Peyer's patch (tissue), 4 donors: Measurements from ENCODE around the gene PIK3C2G. TPM values are rescaled to one million over a fixed set of nuclear protein-coding genes. Genes with fewer than 3 reads are reported as not detected.

ENCODE experiments used
- DNase-seq, 3 donors: peaks; one replicate each; pipeline ENCODE4 v3.0.0-alpha.2; 2017 to 2019
- H3K27ac ChIP-seq, 4 donors: fragments of 200-600 bp; sonication (generic); one replicate each; pipeline ENCODE4 v1.5.1; 2016 to 2019
- H3K27me3 ChIP-seq, 2 donors: fragments of 200-600 bp; sonication (generic); one replicate each; pipeline ENCODE4 v1.5.1; 2019
- H3K36me3 ChIP-seq, 3 donors: fragments of 200-600 bp; sonication (generic); one replicate each; pipeline ENCODE4 v1.5.1; 2016 to 2019
- H3K4me1 ChIP-seq, 4 donors: fragments of 200-600 bp; sonication (generic); one replicate each; pipeline ENCODE4 v1.5.1; 2016 to 2019
- H3K4me3 ChIP-seq, 4 donors: fragments of 200-600 bp; sonication (generic); 1 replicate in 3 of 4; 2 replicates in 1 of 4; pipeline ENCODE4 v1.5.1; 2016 to 2019; ENCODE audit warnings: mild to moderate bottlenecking in 1 of 4
- H3K9me3 ChIP-seq, 4 donors: fragments of 200-600 bp; sonication (generic); one replicate each; pipeline ENCODE4 v1.5.1; 2016 to 2019; ENCODE audit warnings: mild to moderate bottlenecking in 1 of 4
- POLR2A ChIP-seq, 2 donors: fragments of 450-650 bp; IDR thresholded peaks; one replicate each; pipeline ENCODE4 v1.5.1; 2017; ENCODE audit warnings: antibody characterized with exemption in 2 of 2, mild to moderate bottlenecking in 2 of 2, moderate library complexity in 2 of 2
- total RNA-seq, 4 donors: library from RNA; depleted of rRNA; stranded (reverse); fragments of >200 nt; gene quantifications; one replicate each; pipeline ENCODE4 v1.1.0, GENCODE V29; 2016
- TF ChIP-seq, protein P1 (sequence below), 6 experiments: fragments of 450-650 bp in 4 of 6; fragments of 200-600 bp in 2 of 6; sonication (generic) in 1 of 6; IDR thresholded peaks; one replicate each; pipeline ENCODE4 v1.5.1; 2017 to 2019; ENCODE audit warnings: antibody characterized with exemption in 6 of 6, mild to moderate bottlenecking in 3 of 6, moderate library complexity in 1 of 6

The PIK3C2G gene
- total RNA-seq, 4 donors from 2014 or later: 4.1 to 32.1 (median 24.6) TPM

DNA sequence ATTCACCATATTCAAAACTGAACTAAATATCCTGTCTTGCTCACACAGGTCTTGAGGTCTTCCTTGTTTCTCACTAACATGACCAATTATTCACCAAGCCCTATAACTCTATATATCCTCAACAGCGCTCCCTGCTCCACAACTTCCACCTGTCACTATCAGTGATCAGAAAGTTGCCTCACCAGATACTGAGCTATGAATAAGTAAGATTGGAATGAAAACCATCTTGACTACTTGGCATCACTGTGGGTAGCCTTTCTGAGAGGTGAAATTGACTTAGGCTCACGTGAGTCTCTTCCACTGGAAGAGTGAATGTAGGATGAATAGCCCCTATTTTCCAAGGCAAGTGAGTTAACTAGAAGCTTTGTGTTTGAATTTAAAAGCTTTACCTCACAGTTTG is 167.1 kb downstream of the PIK3C2G start:
- Histone ChIP-seq H3K36me3 (no peaks in the 10 kb centered on the region), H3K4me3 (no peak overlapping the region), H3K27ac (no peak overlapping the region), H3K9me3 (no peaks in the 10 kb centered on the region), H3K27me3 (no peaks in the 10 kb centered on the region), H3K4me1 (no peaks in the 10 kb centered on the region)
- no peak for DNase-seq
- TF ChIP-seq, protein P1, sequence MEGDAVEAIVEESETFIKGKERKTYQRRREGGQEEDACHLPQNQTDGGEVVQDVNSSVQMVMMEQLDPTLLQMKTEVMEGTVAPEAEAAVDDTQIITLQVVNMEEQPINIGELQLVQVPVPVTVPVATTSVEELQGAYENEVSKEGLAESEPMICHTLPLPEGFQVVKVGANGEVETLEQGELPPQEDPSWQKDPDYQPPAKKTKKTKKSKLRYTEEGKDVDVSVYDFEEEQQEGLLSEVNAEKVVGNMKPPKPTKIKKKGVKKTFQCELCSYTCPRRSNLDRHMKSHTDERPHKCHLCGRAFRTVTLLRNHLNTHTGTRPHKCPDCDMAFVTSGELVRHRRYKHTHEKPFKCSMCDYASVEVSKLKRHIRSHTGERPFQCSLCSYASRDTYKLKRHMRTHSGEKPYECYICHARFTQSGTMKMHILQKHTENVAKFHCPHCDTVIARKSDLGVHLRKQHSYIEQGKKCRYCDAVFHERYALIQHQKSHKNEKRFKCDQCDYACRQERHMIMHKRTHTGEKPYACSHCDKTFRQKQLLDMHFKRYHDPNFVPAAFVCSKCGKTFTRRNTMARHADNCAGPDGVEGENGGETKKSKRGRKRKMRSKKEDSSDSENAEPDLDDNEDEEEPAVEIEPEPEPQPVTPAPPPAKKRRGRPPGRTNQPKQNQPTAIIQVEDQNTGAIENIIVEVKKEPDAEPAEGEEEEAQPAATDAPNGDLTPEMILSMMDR (IDR thresholded peaks at IDR 0.05): no peak
- TF ChIP-seq POLR2A (IDR thresholded peaks at IDR 0.05): no peak

DNA sequence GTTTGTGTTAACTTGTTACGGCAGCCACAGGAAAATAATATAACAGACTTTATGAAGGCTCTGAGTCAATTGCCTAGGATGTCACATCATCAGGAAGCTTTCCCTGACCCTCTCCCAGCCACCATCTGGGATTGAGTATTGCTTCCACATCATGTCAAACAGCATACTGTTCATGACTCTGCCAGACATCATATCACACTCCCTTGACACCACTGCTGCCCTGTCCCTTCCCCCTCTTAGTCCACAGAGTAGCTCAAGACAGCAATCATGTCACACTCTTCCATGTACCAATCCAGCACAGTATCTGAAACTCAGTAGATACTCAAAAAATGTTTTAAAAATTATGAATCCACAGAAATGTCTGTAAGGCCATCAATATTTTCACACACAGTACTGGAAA is 168.0 kb downstream of the PIK3C2G start:
- no peak overlapping the region for H3K27ac ChIP-seq
- H3K9me3 ChIP-seq: no peaks in the 10 kb centered on the region
- no peak for DNase-seq
- H3K27me3 ChIP-seq: no peaks in the 10 kb centered on the region
- H3K4me1 ChIP-seq: no peaks in the 10 kb centered on the region
- TF ChIP-seq, protein P1 (IDR thresholded peaks at IDR 0.05): no peak
- no peak for TF ChIP-seq POLR2A (IDR thresholded peaks at IDR 0.05)
- H3K4me3 ChIP-seq: no peak overlapping the region
- H3K36me3 ChIP-seq: no peaks in the 10 kb centered on the region

DNA sequence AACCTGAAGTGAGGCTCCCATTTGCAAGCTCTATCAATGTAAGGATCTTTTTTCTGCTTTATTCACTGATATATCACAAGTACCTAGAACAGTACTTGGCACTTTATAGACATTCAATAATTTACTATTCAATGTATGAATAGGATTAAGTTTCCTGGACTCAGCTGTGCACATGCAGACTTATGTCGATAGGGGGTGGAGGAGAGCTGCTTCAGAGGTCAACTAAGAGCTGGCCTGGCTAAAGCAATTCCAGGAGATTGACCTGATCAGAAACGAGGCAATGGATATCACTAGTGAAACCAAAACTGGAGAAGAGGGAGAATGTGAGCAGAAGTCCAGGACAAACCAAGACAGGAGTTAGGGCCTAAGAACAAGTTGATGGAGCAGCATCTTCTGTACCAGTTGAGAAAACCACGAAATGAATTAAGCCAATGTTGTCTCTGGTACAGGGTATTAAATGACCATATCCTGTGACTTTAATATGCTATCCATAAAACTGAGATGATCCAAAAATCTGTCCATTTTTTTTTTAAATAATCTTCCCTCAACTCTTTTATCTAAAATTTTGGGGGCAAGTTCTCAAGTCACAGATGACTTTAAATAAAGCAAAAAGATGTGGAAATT is 169.2 kb downstream of the PIK3C2G start:
- H3K4me3 ChIP-seq: no peak overlapping the region
- no peaks in the 10 kb centered on the region for H3K9me3 ChIP-seq
- no peak for TF ChIP-seq POLR2A (IDR thresholded peaks at IDR 0.05)
- TF ChIP-seq, protein P1 (IDR thresholded peaks at IDR 0.05): peak in 5 of 6 experiments; percentile 23 to 72 (median 63)
- no peaks in the 10 kb centered on the region for H3K4me1 ChIP-seq
- DNase-seq: peak in 1 of 3 donors; percentile 52
- no peaks in the 10 kb centered on the region for H3K27me3 ChIP-seq
- H3K36me3 ChIP-seq: no peaks in the 10 kb centered on the region
- no peak overlapping the region for H3K27ac ChIP-seq

DNA sequence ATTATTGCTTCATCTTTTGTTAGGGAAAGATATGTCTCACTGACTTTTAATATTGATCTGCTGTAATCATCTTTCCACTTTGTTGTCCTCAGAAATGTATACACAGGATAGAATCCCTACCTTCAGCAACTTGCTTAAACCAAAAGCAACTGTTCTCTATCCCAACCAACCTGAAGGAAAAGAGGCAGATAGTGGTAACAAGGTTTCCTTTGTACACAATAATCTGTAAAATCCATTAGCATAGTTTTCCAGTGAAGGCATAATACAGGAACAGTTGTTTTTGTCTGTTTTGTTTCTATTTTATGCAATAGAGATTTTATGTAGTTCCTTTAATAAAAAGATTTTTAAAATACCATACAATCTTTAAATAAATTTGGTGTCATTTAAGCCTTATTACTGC is 170.5 kb downstream of the PIK3C2G start:
- TF ChIP-seq, protein P1 (IDR thresholded peaks at IDR 0.05): no peak
- no peak for TF ChIP-seq POLR2A (IDR thresholded peaks at IDR 0.05)
- no peak overlapping the region for H3K4me3 ChIP-seq
- H3K27ac ChIP-seq: no peak overlapping the region

DNA sequence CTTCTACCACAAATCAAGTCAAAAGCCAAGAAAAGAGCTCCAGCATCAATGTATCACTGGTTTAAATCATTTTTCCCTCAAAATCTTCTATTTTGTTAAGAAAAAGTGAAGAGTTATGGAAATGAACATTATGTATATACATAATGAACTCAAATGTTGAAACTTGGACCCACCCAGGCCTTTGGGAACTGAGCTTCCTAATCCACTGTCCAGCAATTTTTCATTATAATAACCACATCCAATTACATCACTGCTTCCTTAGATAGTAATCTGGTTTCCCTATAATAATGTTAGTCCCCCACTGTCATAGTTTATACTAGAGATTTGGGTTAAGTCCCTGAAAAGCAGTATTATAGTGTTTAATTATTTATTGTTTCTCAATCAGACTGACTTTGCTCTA is 170.9 kb downstream of the PIK3C2G start:
- Histone ChIP-seq H3K9me3 (no peaks in the 10 kb centered on the region), H3K36me3 (no peaks in the 10 kb centered on the region), H3K4me1 (no peaks in the 10 kb centered on the region), H3K27me3 (no peaks in the 10 kb centered on the region), H3K27ac (no peak overlapping the region), H3K4me3 (no peak overlapping the region)
- TF ChIP-seq, protein P1 (IDR thresholded peaks at IDR 0.05): no peak
- TF ChIP-seq POLR2A (IDR thresholded peaks at IDR 0.05): no peak
- no peak for DNase-seq

More for the DNA sequence above, 170.5 kb downstream of the PIK3C2G start:
- no peaks in the 10 kb centered on the region for H3K27me3 ChIP-seq
- no peaks in the 10 kb centered on the region for H3K36me3 ChIP-seq
- DNase-seq: no peak
- no peaks in the 10 kb centered on the region for H3K4me1 ChIP-seq
- no peaks in the 10 kb centered on the region for H3K9me3 ChIP-seq

DNA sequence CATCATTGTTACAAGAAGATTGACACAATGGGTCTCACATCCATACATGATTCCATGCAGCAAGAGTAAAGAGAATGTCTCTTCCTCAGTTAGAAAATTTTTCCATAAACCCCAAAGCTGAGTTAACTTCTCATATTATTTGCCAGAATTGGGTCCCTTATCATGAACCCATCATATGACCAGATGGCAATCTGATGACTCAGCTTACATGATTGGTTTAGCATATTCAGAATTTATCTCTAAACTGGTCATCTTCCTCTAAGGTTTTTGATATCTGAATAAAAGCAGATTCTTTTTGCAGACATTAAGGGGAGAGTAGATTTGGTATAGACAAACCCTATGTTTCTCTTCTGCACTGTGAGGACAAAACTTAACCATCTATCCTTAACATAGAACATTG is 174.9 kb downstream of the PIK3C2G start:
- TF ChIP-seq, protein P1 (IDR thresholded peaks at IDR 0.05): no peak
- TF ChIP-seq POLR2A (IDR thresholded peaks at IDR 0.05): no peak
- H3K27me3 ChIP-seq: no peaks in the 10 kb centered on the region
- H3K4me3 ChIP-seq: no peak overlapping the region
- no peak overlapping the region for H3K27ac ChIP-seq
- H3K36me3 ChIP-seq: no peaks in the 10 kb centered on the region
- DNase-seq: no peak
- no peaks in the 10 kb centered on the region for H3K4me1 ChIP-seq
- H3K9me3 ChIP-seq: no peaks in the 10 kb centered on the region
